Endothelial cell of umbilical vein (primary cell): ENCODE measurements around the gene LCT.

ENCODE experiments used
- CTCF ChIP-seq, 2 donors: IDR thresholded peaks; 1 replicate in 1 of 2; 2 replicates in 1 of 2; pipeline ENCODE4 v1.5.1; 2011; ENCODE audit warnings: low read length in 2 of 2, mild to moderate bottlenecking in 2 of 2, moderate library complexity in 2 of 2, control low read depth in 1 of 2, inconsistent platforms in 1 of 2, low read depth in 1 of 2; ENCODE audit not compliant: insufficient read depth in 1 of 2; ENCODE audit errors: extremely low read depth in 1 of 2
- EZH2 ChIP-seq: IDR thresholded peaks from 2 replicates; pipeline ENCODE4 v1.6.1; 2012; ENCODE audit warnings: borderline replicate concordance, low read depth, mild to moderate bottlenecking, moderate library complexity, low read length, inconsistent platforms; ENCODE audit not compliant: severe bottlenecking
- FOS ChIP-seq: IDR thresholded peaks from 2 replicates; pipeline ENCODE4 v1.6.1; 2011; ENCODE audit warnings: mild to moderate bottlenecking, low read length, moderate library complexity, borderline replicate concordance; ENCODE audit not compliant: insufficient read depth
- GATA2 ChIP-seq: IDR thresholded peaks from 2 replicates; pipeline ENCODE4 v1.7.0; 2011; ENCODE audit warnings: low read depth, mild to moderate bottlenecking, moderate library complexity, mixed read lengths, low read length; ENCODE audit not compliant: insufficient read length, insufficient read depth
- JUN ChIP-seq: IDR thresholded peaks from 2 replicates; pipeline ENCODE4 v1.6.1; 2011; ENCODE audit warnings: borderline replicate concordance, low read depth; ENCODE audit not compliant: insufficient read length, insufficient read depth
- MYC ChIP-seq: IDR thresholded peaks from one replicate; pipeline ENCODE4 v1.6.1; 2011; ENCODE audit warnings: mild to moderate bottlenecking, low read depth, low read length
- POLR2A ChIP-seq: IDR thresholded peaks from 2 replicates; pipeline ENCODE4 v1.6.1; 2012; ENCODE audit warnings: low read depth, mild to moderate bottlenecking, control low read depth, low read length
- POLR2AphosphoS5 ChIP-seq: IDR thresholded peaks from 2 replicates; pipeline ENCODE4 v1.6.1; 2012; ENCODE audit warnings: low read depth, mild to moderate bottlenecking, control low read depth, low read length, moderate library complexity; ENCODE audit not compliant: insufficient read depth
- TF ChIP-seq, protein P1 (sequence below): IDR thresholded peaks from 2 replicates; pipeline ENCODE4 v1.6.1; 2011; ENCODE audit not compliant: insufficient read depth, insufficient read length

- no peak for TF ChIP-seq CTCF (IDR thresholded peaks at IDR 0.05; ENCODE audit: extremely low read depth in 1 of 2, insufficient read depth in 1 of 2, low read depth in 1 of 2, low read length in 2 of 2)
- TF ChIP-seq EZH2 = no peak
- TF ChIP-seq POLR2AphosphoS5 = no peak
- no peak for TF ChIP-seq MYC
- no peak for TF ChIP-seq POLR2A
- TF ChIP-seq, protein P1, sequence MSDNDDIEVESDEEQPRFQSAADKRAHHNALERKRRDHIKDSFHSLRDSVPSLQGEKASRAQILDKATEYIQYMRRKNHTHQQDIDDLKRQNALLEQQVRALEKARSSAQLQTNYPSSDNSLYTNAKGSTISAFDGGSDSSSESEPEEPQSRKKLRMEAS = no peak
- TF ChIP-seq JUN = no peak
- TF ChIP-seq FOS = no peak
- TF ChIP-seq GATA2 = no peak
These were observed 63.7 kb downstream of the LCT start for GRCh38 chr2:135773319-135773718.
